GM18519 (cell line): ENCODE results near the gene SH3BGR.
"Not testable (repeated sequence)": the region's sequence is repeated elsewhere in the genome, so short reads cannot be mapped to it uniquely, and the experiment has no call there.

Experiments used
- ATAC-seq: cut with Tn5 transposase; IDR thresholded peaks from one replicate; pipeline ENCODE4 v1.9.1; 2021; ENCODE audit warnings: mild to moderate bottlenecking, moderate library complexity; ENCODE audit not compliant: unreplicated experiment, low FRiP score

Gene SH3BGR

GRCh38 chr21:39537571-39537970 is 85.8 kb downstream of the SH3BGR start:
- no peak for ATAC-seq

GRCh38 chr21:39538453-39539042 is 86.8 kb downstream of the SH3BGR start:
- ATAC-seq: no peak

- not testable (repeated sequence) for ATAC-seq
Observed at GRCh38 chr21:39540367-39540766, 88.6 kb downstream of the SH3BGR start.

GRCh38 chr21:39542736-39543135 is 91.0 kb downstream of the SH3BGR start:
- no peak for ATAC-seq

GRCh38 chr21:39546522-39546921 is 94.8 kb downstream of the SH3BGR start:
- no peak for ATAC-seq

GRCh38 chr21:39552856-39553255 is 101.1 kb downstream of the SH3BGR start:
- no peak for ATAC-seq

GRCh38 chr21:39553331-39553730 is 101.6 kb downstream of the SH3BGR start:
- ATAC-seq: no peak

- no peak for ATAC-seq
Observed at GRCh38 chr21:39555911-39556590, 104.3 kb downstream of the SH3BGR start.

- no peak for ATAC-seq
Observed at GRCh38 chr21:39559511-39559910, 107.7 kb downstream of the SH3BGR start.

GRCh38 chr21:39561140-39561539 is 109.4 kb downstream of the SH3BGR start:
- no peak for ATAC-seq

GRCh38 chr21:39562791-39563770 is 111.3 kb downstream of the SH3BGR start:
- no peak for ATAC-seq

GRCh38 chr21:39564200-39564599 is 112.4 kb downstream of the SH3BGR start:
- no peak for ATAC-seq
